ENCODE data around the gene ESRRA. TPM values are rescaled to one million over a fixed set of nuclear protein-coding genes. Genes with fewer than 3 reads are reported as not detected.
"Not testable (repeated sequence)": the region's sequence is repeated elsewhere in the genome, so short reads cannot be mapped to it uniquely, and the experiment has no call there.

ESRRA gene
- total RNA-seq, 6 donors from 2014 or later, result 42.7 to 109 (median 80.6) TPM

GRCh38 chr11:64321026-64321425 is 15.7 kb downstream of the ESRRA start:
- H3K36me3 ChIP-seq, result peaks cover 0 to 17% (median 12%) of the 10 kb centered on the region in 4 donors
- no peak for TF ChIP-seq EP300 (IDR thresholded peaks at IDR 0.05)
- TF ChIP-seq, protein P1, sequence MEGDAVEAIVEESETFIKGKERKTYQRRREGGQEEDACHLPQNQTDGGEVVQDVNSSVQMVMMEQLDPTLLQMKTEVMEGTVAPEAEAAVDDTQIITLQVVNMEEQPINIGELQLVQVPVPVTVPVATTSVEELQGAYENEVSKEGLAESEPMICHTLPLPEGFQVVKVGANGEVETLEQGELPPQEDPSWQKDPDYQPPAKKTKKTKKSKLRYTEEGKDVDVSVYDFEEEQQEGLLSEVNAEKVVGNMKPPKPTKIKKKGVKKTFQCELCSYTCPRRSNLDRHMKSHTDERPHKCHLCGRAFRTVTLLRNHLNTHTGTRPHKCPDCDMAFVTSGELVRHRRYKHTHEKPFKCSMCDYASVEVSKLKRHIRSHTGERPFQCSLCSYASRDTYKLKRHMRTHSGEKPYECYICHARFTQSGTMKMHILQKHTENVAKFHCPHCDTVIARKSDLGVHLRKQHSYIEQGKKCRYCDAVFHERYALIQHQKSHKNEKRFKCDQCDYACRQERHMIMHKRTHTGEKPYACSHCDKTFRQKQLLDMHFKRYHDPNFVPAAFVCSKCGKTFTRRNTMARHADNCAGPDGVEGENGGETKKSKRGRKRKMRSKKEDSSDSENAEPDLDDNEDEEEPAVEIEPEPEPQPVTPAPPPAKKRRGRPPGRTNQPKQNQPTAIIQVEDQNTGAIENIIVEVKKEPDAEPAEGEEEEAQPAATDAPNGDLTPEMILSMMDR (IDR thresholded peaks at IDR 0.05), result no peak
- TF ChIP-seq POLR2A (IDR thresholded peaks at IDR 0.05), result no peak
- no peak for TF ChIP-seq POLR2AphosphoS5 (IDR thresholded peaks at IDR 0.05)
- H3K9me3 ChIP-seq, result no peaks in the 10 kb centered on the region
- no peak for ATAC-seq (ENCODE audit: low FRiP score in 2 of 2)
- no peak for DNase-seq
- 72 to 75% methylated on average over 5 of the region's 5 CpGs for WGBS, 2 donors
- no peak overlapping the region for H3K4me3 ChIP-seq
- H3K4me1 ChIP-seq, result peaks cover 23 to 58% (median 41%) of the 10 kb centered on the region in 4 donors
- H3K27ac ChIP-seq, result peak overlapping the region; percentile 90 to 98 (median 94)
- H3K27me3 ChIP-seq, result no peaks in the 10 kb centered on the region

DNA sequence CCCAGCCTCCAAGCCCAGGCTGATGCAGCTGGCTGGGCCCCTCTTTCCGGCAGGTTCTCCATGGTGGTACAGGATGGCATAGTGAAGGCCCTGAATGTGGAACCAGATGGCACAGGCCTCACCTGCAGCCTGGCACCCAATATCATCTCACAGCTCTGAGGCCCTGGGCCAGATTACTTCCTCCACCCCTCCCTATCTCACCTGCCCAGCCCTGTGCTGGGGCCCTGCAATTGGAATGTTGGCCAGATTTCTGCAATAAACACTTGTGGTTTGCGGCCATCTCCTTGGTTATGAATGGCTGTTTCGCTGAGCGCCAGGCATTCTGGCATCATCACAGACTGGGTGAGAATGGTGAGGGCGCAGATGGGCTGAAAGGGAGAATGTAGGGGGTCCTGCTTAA is 16.2 kb downstream of the ESRRA start:
- H3K27me3 ChIP-seq, result no peaks in the 10 kb centered on the region
- H3K4me1 ChIP-seq, result peaks cover 18 to 53% (median 37%) of the 10 kb centered on the region in 4 donors
- peaks cover 0 to 13% (median 10%) of the 10 kb centered on the region in 4 donors for H3K36me3 ChIP-seq
- peak in 1 of 2 donors; percentile 82 for DNase-seq
- no peaks in the 10 kb centered on the region for H3K9me3 ChIP-seq
- 75 to 76% methylated on average over 5 of the region's 5 CpGs for WGBS, 2 donors
- H3K27ac ChIP-seq, result peak overlapping the region; percentile 90 to 98 (median 94)
- peak in 1 of 2 donors; percentile 64 for ATAC-seq (ENCODE audit: low FRiP score in 2 of 2)
- peak in 1 of 4 donors; percentile 15 for TF ChIP-seq EP300 (IDR thresholded peaks at IDR 0.05)
- TF ChIP-seq, protein P1 (IDR thresholded peaks at IDR 0.05), result no peak
- peak; percentile 27 to 29 for TF ChIP-seq POLR2AphosphoS5 (IDR thresholded peaks at IDR 0.05)
- TF ChIP-seq POLR2A (IDR thresholded peaks at IDR 0.05), result peak in 1 of 4 donors; percentile 65
- H3K4me3 ChIP-seq, result no peak overlapping the region

GRCh38 chr11:64322925-64323260 is 17.6 kb downstream of the ESRRA start:
- no peaks in the 10 kb centered on the region for H3K9me3 ChIP-seq
- H3K27me3 ChIP-seq, result no peaks in the 10 kb centered on the region
- no peak for ATAC-seq (ENCODE audit: low FRiP score in 2 of 2)
- H3K4me3 ChIP-seq, result no peak overlapping the region
- 71 to 75% methylated on average over 5 to 7 of the region's 7 CpGs for WGBS, 2 donors
- DNase-seq, result no peak
- H3K4me1 ChIP-seq, result peaks cover 18 to 47% (median 32%) of the 10 kb centered on the region in 4 donors
- no peak for TF ChIP-seq EP300 (IDR thresholded peaks at IDR 0.05)
- H3K27ac ChIP-seq, result peak overlapping the region in 3 of 4 donors; percentile 69 to 97 (median 90)
- H3K36me3 ChIP-seq, result peaks cover 0 to 13% (median 10%) of the 10 kb centered on the region in 4 donors

DNA sequence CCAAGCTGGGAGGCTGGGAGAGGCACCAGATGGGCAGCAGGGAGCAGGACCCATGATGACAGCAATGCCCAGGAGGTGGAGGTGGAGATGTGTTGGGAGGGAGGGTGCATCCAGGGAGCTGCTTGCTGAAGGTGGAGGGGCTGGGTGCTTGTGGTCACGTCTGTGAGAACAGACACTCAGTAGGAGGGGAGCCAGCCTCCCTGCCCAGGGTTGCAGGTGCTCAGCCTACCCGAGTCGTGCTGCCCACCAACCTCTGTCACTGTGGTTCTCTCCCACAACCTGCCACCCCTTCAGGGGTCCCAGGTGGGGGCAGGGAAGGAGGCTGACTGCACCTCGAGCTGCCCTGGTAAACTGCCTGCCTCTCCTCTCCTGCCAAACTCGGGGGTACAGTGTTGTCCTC is 18.0 kb downstream of the ESRRA start:
- Histone ChIP-seq H3K27ac (peak overlapping the region in 1 of 4 donors; percentile 27), H3K9me3 (no peaks in the 10 kb centered on the region), H3K4me1 (peaks cover 18 to 47% (median 32%) of the 10 kb centered on the region in 4 donors), H3K4me3 (no peak overlapping the region), H3K36me3 (peaks cover 0 to 13% (median 10%) of the 10 kb centered on the region in 4 donors), H3K27me3 (no peaks in the 10 kb centered on the region)
- DNase-seq (no peak), ATAC-seq (ENCODE audit: low FRiP score in 2 of 2) (no peak)
- 59 to 64% methylated on average over 3 to 5 of the region's 5 CpGs for WGBS, 2 donors
- TF ChIP-seq POLR2A (IDR thresholded peaks at IDR 0.05) (no peak), POLR2AphosphoS5 (IDR thresholded peaks at IDR 0.05) (no peak), EP300 (IDR thresholded peaks at IDR 0.05) (no peak)
- TF ChIP-seq, protein P1 (IDR thresholded peaks at IDR 0.05), result no peak

DNA sequence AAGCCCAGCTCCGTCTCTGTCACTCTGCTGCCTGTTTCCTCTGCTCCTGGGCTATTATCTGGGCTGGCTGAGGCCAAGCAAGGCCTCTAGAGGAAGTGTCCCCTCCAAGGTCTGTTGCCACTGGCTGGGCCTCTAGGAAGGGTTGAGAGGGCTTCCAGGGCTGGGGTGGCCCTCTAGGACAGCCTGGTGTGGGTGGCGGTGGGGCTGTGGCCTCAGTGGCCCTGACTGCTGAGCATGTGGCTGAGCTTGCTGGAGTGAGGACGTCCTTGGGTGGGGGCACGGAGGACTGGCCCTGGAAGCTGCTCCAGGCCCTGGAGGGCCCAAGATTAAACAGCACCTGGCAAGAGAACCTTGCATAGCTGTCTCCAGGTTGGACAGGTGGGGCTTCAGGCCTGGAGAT is 18.7 kb downstream of the ESRRA start:
- not testable (repeated sequence) for H3K27me3 ChIP-seq; H3K4me3 ChIP-seq; ATAC-seq (ENCODE audit: low FRiP score in 2 of 2); H3K9me3 ChIP-seq
- H3K27ac ChIP-seq, result peak overlapping the region in 2 of 4 donors; percentile 7 to 27
- peaks cover 0 to 13% (median 10%) of the 10 kb centered on the region in 4 donors for H3K36me3 ChIP-seq
- peaks cover 15 to 41% (median 29%) of the 10 kb centered on the region in 4 donors for H3K4me1 ChIP-seq
- WGBS, 2 donors, result 86 to 100% methylated on average over 1 to 4 of the region's 4 CpGs
- peak in 1 of 2 donors; percentile 39 for DNase-seq
